ENCODE data around the gene RAET1G. TPM values are rescaled to one million over a fixed set of nuclear protein-coding genes. Genes with fewer than 3 reads are reported as not detected.
"Not testable (repeated sequence)": the region's sequence is repeated elsewhere in the genome, so short reads cannot be mapped to it uniquely, and the experiment has no call there.

RAET1G gene
- total RNA-seq, 1 experiment from 2014 or later: not detected

GRCh38 chr6:149891864-149892263, 31.1 kb downstream of the RAET1G start:
- not testable (repeated sequence) for H3K4me3 ChIP-seq; H3K4me1 ChIP-seq; H3K9me3 ChIP-seq (replicated peaks); DNase-seq; H3K27me3 ChIP-seq; H3K36me3 ChIP-seq; H3K27ac ChIP-seq

GRCh38 chr6:149891259-149891658, 31.7 kb downstream of the RAET1G start:
- no peak for DNase-seq
- Histone ChIP-seq H3K27ac (no peak overlapping the region), H3K9me3 (replicated peaks) (no peaks in the 10 kb centered on the region)

GRCh38 chr6:149890629-149891045, 32.3 kb downstream of the RAET1G start:
- Histone ChIP-seq H3K4me3 (no peak overlapping the region), H3K27ac (no peak overlapping the region), H3K27me3 (peaks cover 9% of the 10 kb centered on the region), H3K9me3 (replicated peaks) (no peaks in the 10 kb centered on the region), H3K4me1 (no peaks in the 10 kb centered on the region), H3K36me3 (no peaks in the 10 kb centered on the region)
- no peak for DNase-seq

More at GRCh38 chr6:149891259-149891658, 31.7 kb downstream of the RAET1G start:
- Histone ChIP-seq H3K4me1 (no peaks in the 10 kb centered on the region), H3K36me3 (no peaks in the 10 kb centered on the region), H3K27me3 (peaks cover 9% of the 10 kb centered on the region), H3K4me3 (no peak overlapping the region)

GRCh38 chr6:149889326-149889725, 33.6 kb downstream of the RAET1G start:
- Histone ChIP-seq H3K27ac (no peak overlapping the region), H3K36me3 (no peaks in the 10 kb centered on the region), H3K9me3 (replicated peaks) (no peaks in the 10 kb centered on the region), H3K27me3 (peaks cover 9% of the 10 kb centered on the region), H3K4me1 (no peaks in the 10 kb centered on the region), H3K4me3 (no peak overlapping the region)
- no peak for DNase-seq

GRCh38 chr6:149888659-149889058, 34.3 kb downstream of the RAET1G start:
- Histone ChIP-seq H3K27ac (no peak overlapping the region), H3K27me3 (peaks cover 9% of the 10 kb centered on the region), H3K4me3 (no peak overlapping the region), H3K4me1 (no peaks in the 10 kb centered on the region), H3K9me3 (replicated peaks) (no peaks in the 10 kb centered on the region), H3K36me3 (no peaks in the 10 kb centered on the region)
- no peak for DNase-seq

- H3K27ac ChIP-seq: no peak overlapping the region
These were observed 34.8 kb downstream of the RAET1G start for GRCh38 chr6:149888093-149888492.

GRCh38 chr6:149887343-149887742, 35.6 kb downstream of the RAET1G start:
- H3K36me3 ChIP-seq: no peaks in the 10 kb centered on the region
- H3K27ac ChIP-seq: no peak overlapping the region
- no peaks in the 10 kb centered on the region for H3K4me1 ChIP-seq
- peaks cover 9% of the 10 kb centered on the region for H3K27me3 ChIP-seq
- no peak for DNase-seq
- H3K4me3 ChIP-seq: no peak overlapping the region
- no peaks in the 10 kb centered on the region for H3K9me3 ChIP-seq (replicated peaks)

More at GRCh38 chr6:149888093-149888492, 34.8 kb downstream of the RAET1G start:
- no peaks in the 10 kb centered on the region for H3K9me3 ChIP-seq (replicated peaks)
- H3K4me1 ChIP-seq: no peaks in the 10 kb centered on the region
- no peaks in the 10 kb centered on the region for H3K36me3 ChIP-seq
- no peak overlapping the region for H3K4me3 ChIP-seq
- DNase-seq: no peak
- H3K27me3 ChIP-seq: peaks cover 9% of the 10 kb centered on the region

- H3K27me3 ChIP-seq: peaks cover 9% of the 10 kb centered on the region
- H3K36me3 ChIP-seq: no peaks in the 10 kb centered on the region
- H3K4me3 ChIP-seq: no peak overlapping the region
- H3K9me3 ChIP-seq (replicated peaks): no peaks in the 10 kb centered on the region
- H3K4me1 ChIP-seq: no peaks in the 10 kb centered on the region
- no peak overlapping the region for H3K27ac ChIP-seq
- DNase-seq: no peak
These were observed 37.0 kb downstream of the RAET1G start for GRCh38 chr6:149885888-149886287.

- no peaks in the 10 kb centered on the region for H3K4me1 ChIP-seq
- no peak overlapping the region for H3K4me3 ChIP-seq
- peaks cover 9% of the 10 kb centered on the region for H3K27me3 ChIP-seq
- H3K36me3 ChIP-seq: no peaks in the 10 kb centered on the region
- no peak for DNase-seq
- no peak overlapping the region for H3K27ac ChIP-seq
- H3K9me3 ChIP-seq (replicated peaks): no peaks in the 10 kb centered on the region
These were observed 38.3 kb downstream of the RAET1G start for GRCh38 chr6:149884617-149885016.

- DNase-seq: no peak
- Histone ChIP-seq H3K4me1 (no peaks in the 10 kb centered on the region), H3K4me3 (no peak overlapping the region), H3K36me3 (no peaks in the 10 kb centered on the region), H3K27ac (no peak overlapping the region), H3K27me3 (peaks cover 9% of the 10 kb centered on the region), H3K9me3 (replicated peaks) (no peaks in the 10 kb centered on the region)
These were observed 38.7 kb downstream of the RAET1G start for GRCh38 chr6:149884215-149884614.

GRCh38 chr6:149881860-149882259, 41.1 kb downstream of the RAET1G start:
- Histone ChIP-seq H3K27ac (no peak overlapping the region), H3K4me1 (no peaks in the 10 kb centered on the region), H3K27me3 (peaks cover 3% of the 10 kb centered on the region; the same call in 1 of the 2 replicates), H3K36me3 (no peaks in the 10 kb centered on the region), H3K4me3 (no peak overlapping the region), H3K9me3 (replicated peaks) (no peaks in the 10 kb centered on the region)
- no peak for DNase-seq

GRCh38 chr6:149881066-149881766, 41.7 kb downstream of the RAET1G start:
- Histone ChIP-seq H3K4me3 (no peak overlapping the region), H3K27ac (no peak overlapping the region), H3K9me3 (replicated peaks) (no peaks in the 10 kb centered on the region), H3K4me1 (no peaks in the 10 kb centered on the region), H3K27me3 (peaks cover 3% of the 10 kb centered on the region; the same call in 1 of the 2 replicates), H3K36me3 (no peaks in the 10 kb centered on the region)
- no peak for DNase-seq

- H3K4me3 ChIP-seq: no peak overlapping the region
- no peak for DNase-seq
- H3K9me3 ChIP-seq (replicated peaks): no peaks in the 10 kb centered on the region
- H3K27me3 ChIP-seq: peaks cover 3% of the 10 kb centered on the region; the same call in 1 of the 2 replicates
- H3K4me1 ChIP-seq: no peaks in the 10 kb centered on the region
- no peaks in the 10 kb centered on the region for H3K36me3 ChIP-seq
- no peak overlapping the region for H3K27ac ChIP-seq
These were observed 45.3 kb downstream of the RAET1G start for GRCh38 chr6:149877659-149878058.

- Histone ChIP-seq H3K4me1 (no peaks in the 10 kb centered on the region), H3K9me3 (replicated peaks) (no peaks in the 10 kb centered on the region; the same call in 1 of the 2 replicates), H3K36me3 (no peaks in the 10 kb centered on the region; the same call in 1 of the 2 replicates), H3K4me3 (no peak overlapping the region), H3K27ac (no peak overlapping the region), H3K27me3 (peaks cover 3% of the 10 kb centered on the region; the same call in 1 of the 2 replicates)
- DNase-seq: no peak
These were observed 46.5 kb downstream of the RAET1G start for GRCh38 chr6:149876241-149876933.

- no peak overlapping the region for H3K4me3 ChIP-seq
- peaks cover 3% of the 10 kb centered on the region; the same call in 1 of the 2 replicates for H3K9me3 ChIP-seq (replicated peaks)
- H3K36me3 ChIP-seq: no peaks in the 10 kb centered on the region; the same call in 1 of the 2 replicates
- DNase-seq: no peak
- no peaks in the 10 kb centered on the region for H3K4me1 ChIP-seq
- H3K27me3 ChIP-seq: peaks cover under 1% of the 10 kb centered on the region; the same call in 1 of the 2 replicates
- no peak overlapping the region for H3K27ac ChIP-seq
These were observed 50.7 kb downstream of the RAET1G start for GRCh38 chr6:149872233-149872632.

All from SJCRH30 (cell line).